Kidney (tissue), 14 donors: ENCODE data around the gene USP2. TPM values are rescaled to one million over a fixed set of nuclear protein-coding genes. Genes with fewer than 3 reads are reported as not detected.
A peak's percentile ranks its signal among the peaks of the same experiment; 100 is the strongest.

Experiments
- DNase-seq, 5 donors: peaks; one replicate each; pipeline ENCODE4 v3.0.0-alpha.2; 2013 to 2020
- FAIRE-seq: peaks from 2 replicates; lab custom pipeline; 2012; peaks lifted over from hg19 to GRCh38; lab: Jason Lieb, UNC
- H3K27ac ChIP-seq, 2 donors: one replicate each; pipeline ENCODE4 v1.7.0; 2013; ENCODE audit warnings: low read depth in 2 of 2, low read length in 2 of 2, inconsistent platforms in 1 of 2
- H3K27me3 ChIP-seq: one replicate; pipeline ENCODE4 v1.7.1; 2013; ENCODE audit warnings: low read length, inconsistent platforms; ENCODE audit not compliant: control insufficient read depth, insufficient read depth
- H3K36me3 ChIP-seq, 3 donors: one replicate each; pipeline versions ENCODE4 v1.7.0 to v1.7.1; 2013; ENCODE audit warnings: low read length in 3 of 3, control low read depth in 1 of 3, inconsistent platforms in 1 of 3; ENCODE audit not compliant: insufficient read depth in 3 of 3, control insufficient read depth in 2 of 3
- H3K4me1 ChIP-seq, 3 donors: one replicate each; pipeline versions ENCODE4 v1.7.0 to v1.7.1; 2013; ENCODE audit warnings: low read length in 3 of 3, inconsistent platforms in 1 of 3, low read depth in 1 of 3; ENCODE audit not compliant: control insufficient read depth in 2 of 3, insufficient read depth in 2 of 3
- H3K4me3 ChIP-seq, 3 donors: one replicate each; pipeline versions ENCODE4 v1.7.0 to v1.8.1; 2013; ENCODE audit warnings: low read length in 3 of 3, control low read depth in 1 of 3, inconsistent platforms in 1 of 3
- H3K9ac ChIP-seq, 3 donors: one replicate each; pipeline versions ENCODE4 v1.7.0 to v1.7.1; 2013; ENCODE audit warnings: low read length in 3 of 3, control low read depth in 1 of 3, inconsistent platforms in 1 of 3
- H3K9me3 ChIP-seq, 3 donors: one replicate each; pipeline versions ENCODE4 v1.7.0 to v1.7.1; 2013; ENCODE audit warnings: low read length in 3 of 3, control low read depth in 1 of 3, inconsistent platforms in 1 of 3; ENCODE audit not compliant: control insufficient read depth in 2 of 3, insufficient read depth in 1 of 3
- intact Hi-C: fragments of 100-400 bp; cut with DNase I; formaldehyde crosslinking; loops from one replicate; pipeline ENCODE4 v1.11.1; 2022
- polyA plus RNA-seq: library from polyadenylated mRNA; stranded (reverse); fragments of 350-450 nt; fragmentation: Illumina TruSeq; extraction: RNeasy Lipid Tissue Mini Kit (QIAGEN cat#74804); gene quantifications from one replicate; pipeline ENCODE4 v1.2.3, GENCODE V29; 2014; ENCODE audit warnings: low read depth, low replicate concordance; ENCODE audit not compliant: insufficient read depth
- total RNA-seq: library from RNA; stranded (reverse); fragmentation: NEBNext Ultra II Directional; extraction: Animal tissue kit (Norgen Biotek cat#: 25700); gene quantifications from one replicate; pipeline ENCODE4 v1.2.1, GENCODE V29; 2021
- TF ChIP-seq, protein P1 (sequence below): IDR thresholded peaks from 3 replicates; pipeline ENCODE4 v1.5.1; 2012; ENCODE audit warnings: mild to moderate bottlenecking, moderate library complexity, borderline replicate concordance; ENCODE audit not compliant: insufficient read depth; ENCODE audit errors: extremely low read depth
- donor health status: control.
- donor health status: control.
- donor health status: control.
- donor health status: control.
- donor health status: control.
- donor health status: DM: yes; HTN: yes; CAD: no.
- donor health status: Normal renal cell carcinoma (clear cell type).

The USP2 gene
- total and polyA plus RNA-seq, 2 donors from 2014 or later = 30.4 to 57.6 TPM

DNA sequence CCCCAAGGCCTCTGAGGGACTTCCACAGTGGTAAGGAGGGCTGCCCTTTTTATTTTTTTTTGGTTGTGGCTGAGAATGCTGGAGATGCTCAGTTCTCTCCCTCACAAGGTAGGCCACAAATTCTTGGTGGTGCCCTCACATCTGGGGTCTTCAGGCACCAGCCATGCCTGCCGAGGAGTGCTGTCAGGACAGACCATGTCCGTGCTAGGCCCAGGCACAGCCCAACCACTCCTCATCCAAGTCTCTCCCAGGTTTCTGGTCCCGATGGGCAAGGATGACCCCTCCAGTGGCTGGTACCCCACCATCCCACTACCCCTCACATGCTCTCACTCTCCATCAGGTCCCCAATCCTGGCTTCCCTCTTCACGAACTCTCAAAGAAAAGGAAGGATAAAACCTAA, 37.3 kb upstream of the USP2 start:
- H3K4me3 ChIP-seq = no peak overlapping the region
- TF ChIP-seq, protein P1, sequence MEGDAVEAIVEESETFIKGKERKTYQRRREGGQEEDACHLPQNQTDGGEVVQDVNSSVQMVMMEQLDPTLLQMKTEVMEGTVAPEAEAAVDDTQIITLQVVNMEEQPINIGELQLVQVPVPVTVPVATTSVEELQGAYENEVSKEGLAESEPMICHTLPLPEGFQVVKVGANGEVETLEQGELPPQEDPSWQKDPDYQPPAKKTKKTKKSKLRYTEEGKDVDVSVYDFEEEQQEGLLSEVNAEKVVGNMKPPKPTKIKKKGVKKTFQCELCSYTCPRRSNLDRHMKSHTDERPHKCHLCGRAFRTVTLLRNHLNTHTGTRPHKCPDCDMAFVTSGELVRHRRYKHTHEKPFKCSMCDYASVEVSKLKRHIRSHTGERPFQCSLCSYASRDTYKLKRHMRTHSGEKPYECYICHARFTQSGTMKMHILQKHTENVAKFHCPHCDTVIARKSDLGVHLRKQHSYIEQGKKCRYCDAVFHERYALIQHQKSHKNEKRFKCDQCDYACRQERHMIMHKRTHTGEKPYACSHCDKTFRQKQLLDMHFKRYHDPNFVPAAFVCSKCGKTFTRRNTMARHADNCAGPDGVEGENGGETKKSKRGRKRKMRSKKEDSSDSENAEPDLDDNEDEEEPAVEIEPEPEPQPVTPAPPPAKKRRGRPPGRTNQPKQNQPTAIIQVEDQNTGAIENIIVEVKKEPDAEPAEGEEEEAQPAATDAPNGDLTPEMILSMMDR = no peak
- intact Hi-C loops = no loop called here
- FAIRE-seq (no peak), DNase-seq (no peak)
- H3K9me3 ChIP-seq = peaks cover 0 to 4% (median 0%) of the 10 kb centered on the region in 3 donors
- H3K27me3 ChIP-seq = no peaks in the 10 kb centered on the region
- H3K9ac ChIP-seq = no peak overlapping the region
- H3K4me1 ChIP-seq = peaks cover 3 to 34% (median 30%) of the 10 kb centered on the region in 3 donors
- H3K36me3 ChIP-seq = no peaks in the 10 kb centered on the region
- H3K27ac ChIP-seq = no peak overlapping the region

DNA sequence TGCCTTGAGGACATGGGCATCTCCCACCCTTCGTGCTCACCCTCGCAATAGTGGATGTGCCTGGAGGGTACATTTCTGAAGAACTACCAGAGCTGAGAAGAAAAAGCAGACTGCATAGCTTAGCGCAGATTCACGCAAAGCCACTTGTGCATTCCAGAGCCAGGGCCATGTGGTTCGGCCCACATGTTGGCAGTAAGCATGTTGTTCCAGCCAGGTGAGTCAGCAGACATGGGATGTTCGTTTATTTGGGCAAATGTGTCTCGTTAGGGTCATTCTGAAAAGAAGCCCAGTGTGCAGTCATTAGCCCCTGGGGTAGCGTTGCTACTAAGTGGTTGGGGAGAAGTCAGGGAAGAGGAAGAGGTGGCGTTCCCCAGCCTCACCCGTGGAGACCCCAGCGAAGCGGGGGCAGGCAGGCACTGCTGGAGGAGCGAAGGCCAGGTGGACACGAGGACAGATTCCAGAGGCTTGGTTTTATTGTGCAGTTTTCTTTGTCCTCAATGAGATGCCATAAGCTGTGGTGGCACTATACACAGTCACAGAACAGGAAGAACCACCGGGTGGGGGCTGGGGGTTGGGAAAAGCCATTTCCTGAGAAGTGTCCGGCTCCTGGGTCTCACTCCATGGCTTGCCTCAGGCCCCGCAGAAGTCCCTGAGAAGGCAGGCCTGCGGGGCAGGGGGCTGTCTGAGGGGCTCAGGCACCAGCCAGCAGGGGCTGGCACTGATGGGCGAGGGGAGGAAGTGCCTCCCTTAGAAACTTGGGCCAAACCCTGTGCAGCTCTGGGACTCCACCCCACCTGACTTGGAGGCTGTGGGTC, 36.4 kb upstream of the USP2 start:
- no peak for FAIRE-seq

DNA sequence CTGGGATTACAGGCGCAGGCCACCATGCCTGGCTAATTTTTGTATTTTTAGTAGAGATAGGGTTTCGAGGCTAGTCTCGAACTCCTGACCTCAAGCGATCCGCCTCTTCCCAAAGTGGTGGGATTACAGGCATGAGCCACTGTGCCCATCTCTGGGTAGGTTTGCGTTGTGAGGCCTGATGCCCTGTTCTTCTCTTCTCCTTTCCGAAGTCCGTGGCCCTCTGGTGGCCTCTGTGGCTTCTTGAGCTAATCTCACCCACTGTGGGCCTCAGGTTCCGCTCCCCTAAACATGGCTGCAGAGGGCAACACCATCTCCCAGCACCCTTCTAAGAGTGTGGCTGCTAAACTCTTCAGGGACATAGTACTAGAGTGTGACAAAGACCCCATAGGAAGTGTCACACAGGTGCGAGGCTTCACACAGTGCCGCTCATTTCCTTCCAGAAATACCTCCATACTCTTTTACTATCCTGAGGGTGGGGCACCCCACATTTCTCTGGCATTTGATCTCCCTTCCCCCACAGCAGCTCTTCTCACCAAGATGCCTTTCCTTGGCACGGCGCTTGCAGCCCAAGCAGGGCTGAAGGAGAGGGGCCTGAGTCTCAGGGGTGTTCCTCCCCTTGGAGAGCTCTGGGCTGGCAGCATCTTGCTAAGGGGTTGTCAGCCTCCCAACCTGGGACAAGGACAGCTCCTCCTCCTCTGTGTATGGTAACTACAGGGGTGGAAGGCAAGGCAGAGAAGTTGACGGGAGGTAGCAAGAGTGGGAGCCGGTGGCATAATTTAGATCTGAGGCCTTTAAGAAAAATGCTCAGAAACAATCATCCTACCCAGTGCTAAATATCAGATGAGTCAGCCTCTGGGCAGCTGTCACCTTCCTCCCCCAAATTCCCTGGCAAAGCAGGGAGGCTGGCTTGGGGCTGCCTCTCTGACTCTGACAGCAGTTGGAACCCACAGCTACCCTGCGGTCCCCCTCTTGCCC, 35.4 kb upstream of the USP2 start:
- H3K36me3 ChIP-seq = no peaks in the 10 kb centered on the region
- no peak overlapping the region for H3K4me3 ChIP-seq
- H3K9ac ChIP-seq = no peak overlapping the region
- DNase-seq (no peak), FAIRE-seq (no peak)
- H3K27me3 ChIP-seq = no peaks in the 10 kb centered on the region
- TF ChIP-seq, protein P1 = no peak
- intact Hi-C loops = no loop called here
- H3K4me1 ChIP-seq = peaks cover 3 to 30% (median 29%) of the 10 kb centered on the region in 3 donors
- no peak overlapping the region for H3K27ac ChIP-seq
- H3K9me3 ChIP-seq = peaks cover 0 to 4% (median 0%) of the 10 kb centered on the region in 3 donors

More for the DNA sequence above, 36.4 kb upstream of the USP2 start:
- no peak for DNase-seq
- H3K9me3 ChIP-seq = peaks cover 0 to 4% (median 0%) of the 10 kb centered on the region in 3 donors
- H3K4me1 ChIP-seq = peaks cover 3 to 34% (median 30%) of the 10 kb centered on the region in 3 donors
- peak overlapping the region in 1 of 2 donors; percentile 24 for H3K27ac ChIP-seq
- no peaks in the 10 kb centered on the region for H3K36me3 ChIP-seq
- no peaks in the 10 kb centered on the region for H3K27me3 ChIP-seq
- H3K4me3 ChIP-seq = no peak overlapping the region
- TF ChIP-seq, protein P1 = no peak
- H3K9ac ChIP-seq = no peak overlapping the region
- intact Hi-C loops = no loop called here
